Natural killer cell (primary cell): Measurements from ENCODE around the gene C6orf132. TPM values are rescaled to one million over a fixed set of nuclear protein-coding genes. Genes with fewer than 3 reads are reported as not detected.

Experiments
- ATAC-seq, 3 donors: fragments of 150-1000 bp in 2 of 3; fragments of 200-7000 bp in 1 of 3; cut with Tn5 transposase; 1 replicate in 1 of 3; 2 replicates in 2 of 3; pipeline ENCODE4 v1.10.0; 2021; ENCODE audit warnings: mild to moderate bottlenecking in 2 of 3, moderate library complexity in 2 of 3
- DNase-seq, 2 donors: peaks; one replicate each; pipeline versions ENCODE4 v3.0.0 to v3.0.0-alpha.2; 2013 to 2021; ENCODE audit warnings: mixed read lengths in 1 of 2
- H3K27ac ChIP-seq: one replicate; pipeline ENCODE4 v1.5.1; 2013; ENCODE audit warnings: mild to moderate bottlenecking, low read length
- H3K27me3 ChIP-seq: one replicate; pipeline ENCODE4 v1.6.1; 2013; ENCODE audit warnings: low read length; ENCODE audit not compliant: control insufficient read depth, insufficient read depth
- H3K36me3 ChIP-seq: one replicate; pipeline ENCODE4 v1.6.1; 2013; ENCODE audit warnings: low read length; ENCODE audit not compliant: control insufficient read depth, insufficient read depth
- H3K4me1 ChIP-seq: one replicate; pipeline ENCODE4 v1.6.1; 2013; ENCODE audit warnings: low read length; ENCODE audit not compliant: control insufficient read depth, insufficient read depth
- H3K4me3 ChIP-seq: one replicate; pipeline ENCODE4 v1.5.1; 2013; ENCODE audit warnings: low read length
- H3K9me3 ChIP-seq: one replicate; pipeline ENCODE4 v1.6.1; 2013; ENCODE audit warnings: low read length; ENCODE audit not compliant: control insufficient read depth, insufficient read depth
- H3K27ac Mint-ChIP-seq, 2 donors: one replicate each; pipeline ENCODE4 v1.8.0; 2022; ENCODE audit warnings: mild to moderate bottlenecking in 2 of 2, mixed read lengths in 2 of 2, moderate library complexity in 1 of 2
- H3K27me3 Mint-ChIP-seq, 2 donors: one replicate each; pipeline ENCODE4 v1.8.0; 2022; ENCODE audit warnings: low read depth in 2 of 2, mixed read lengths in 2 of 2
- H3K36me3 Mint-ChIP-seq: one replicate; pipeline ENCODE4 v1.8.0; 2022; ENCODE audit warnings: mixed read lengths
- H3K4me1 Mint-ChIP-seq, 2 donors: one replicate each; pipeline ENCODE4 v1.8.0; 2022; ENCODE audit warnings: mixed read lengths in 2 of 2
- H3K4me3 Mint-ChIP-seq: one replicate; pipeline ENCODE4 v1.8.0; 2022; ENCODE audit warnings: mild to moderate bottlenecking, moderate library complexity, mixed read lengths
- H3K9me3 Mint-ChIP-seq, 2 donors: one replicate each; pipeline ENCODE4 v1.8.0; 2022; ENCODE audit warnings: mixed read lengths in 2 of 2
- CTCF ChIP-seq: fragments of 200-600 bp; IDR thresholded peaks from one replicate; pipeline ENCODE4 v1.8.0; 2022; ENCODE audit warnings: antibody characterized with exemption
- WGBS: methylation state at CpG from one replicate; pipeline ENCODE4 v1.1.7; 2013; ENCODE audit warnings: missing lambda C conversion rate; ENCODE audit not compliant: insufficient coverage; 5-methylcytosine and 5-hydroxymethylcytosine counted together
- intact Hi-C: fragments of 100-400 bp; cut with micrococcal nuclease; formaldehyde crosslinking; loops from one replicate; pipeline ENCODE4 v1.14.2; 2022
- total RNA-seq, 4 donors: library from RNA; stranded (reverse); fragments of 120-200 nt in 1 of 4; gene quantifications; one replicate each; pipeline versions ENCODE4 v1.2.3 to v1.2.4, GENCODE V29; 2013 to 2022

The C6orf132 gene
- total RNA-seq, 3 donors from 2014 or later (not counting 1 experiment from before 2014, with no cell fraction given) = 0.05 to 0.15 (median 0.14) TPM

- no peak overlapping the region for H3K4me3 ChIP-seq
- H3K27ac ChIP-seq = no peak overlapping the region
- ATAC-seq (no peak), DNase-seq (no peak)
- H3K27me3 ChIP-seq = no peaks in the 10 kb centered on the region
- H3K36me3 ChIP-seq = no peaks in the 10 kb centered on the region
- peaks cover 4 to 10% of the 10 kb centered on the region in 2 donors for H3K27me3 Mint-ChIP-seq
- intact Hi-C loops = no loop called here
- no peaks in the 10 kb centered on the region for H3K4me1 Mint-ChIP-seq
- H3K36me3 Mint-ChIP-seq = no peaks in the 10 kb centered on the region
- no peaks in the 10 kb centered on the region for H3K9me3 Mint-ChIP-seq
- no peak overlapping the region for H3K27ac Mint-ChIP-seq
- 92% methylated on average over 2 of the region's 2 CpGs for WGBS
- no peak overlapping the region for H3K4me3 Mint-ChIP-seq
- TF ChIP-seq CTCF = no peak
- H3K9me3 ChIP-seq = no peaks in the 10 kb centered on the region
- peaks cover 5% of the 10 kb centered on the region for H3K4me1 ChIP-seq
Observed at GRCh38 chr6:42135722-42136121, 6.7 kb downstream of the C6orf132 start.

GRCh38 chr6:42135161-42135560, 7.3 kb downstream of the C6orf132 start:
- 95% methylated on average over 12 of the region's 12 CpGs for WGBS
- Mint-ChIP-seq H3K27me3 (peaks cover 4% of the 10 kb centered on the region in 2 donors), H3K9me3 (no peaks in the 10 kb centered on the region), H3K4me1 (no peaks in the 10 kb centered on the region), H3K36me3 (no peaks in the 10 kb centered on the region), H3K4me3 (no peak overlapping the region), H3K27ac (no peak overlapping the region)
- H3K27ac ChIP-seq = no peak overlapping the region
- no peak for ATAC-seq
- no peaks in the 10 kb centered on the region for H3K27me3 ChIP-seq
- peaks cover 5% of the 10 kb centered on the region for H3K4me1 ChIP-seq
- no peak for DNase-seq
- H3K36me3 ChIP-seq = no peaks in the 10 kb centered on the region
- H3K4me3 ChIP-seq = no peak overlapping the region
- intact Hi-C loops = no loop called here
- TF ChIP-seq CTCF = no peak
- no peaks in the 10 kb centered on the region for H3K9me3 ChIP-seq

- Histone ChIP-seq H3K27me3 (no peaks in the 10 kb centered on the region), H3K27ac (no peak overlapping the region), H3K4me3 (no peak overlapping the region), H3K36me3 (no peaks in the 10 kb centered on the region), H3K4me1 (peaks cover 5% of the 10 kb centered on the region), H3K9me3 (no peaks in the 10 kb centered on the region)
- 91% methylated on average over 4 of the region's 4 CpGs for WGBS
- H3K36me3 Mint-ChIP-seq = no peaks in the 10 kb centered on the region
- no peak for ATAC-seq
- peaks cover 0 to under 1% of the 10 kb centered on the region in 2 donors for H3K27me3 Mint-ChIP-seq
- no peak overlapping the region for H3K27ac Mint-ChIP-seq
- no peak overlapping the region for H3K4me3 Mint-ChIP-seq
- no peak for DNase-seq
- H3K4me1 Mint-ChIP-seq = no peaks in the 10 kb centered on the region
- no peaks in the 10 kb centered on the region for H3K9me3 Mint-ChIP-seq
- intact Hi-C loops = no loop called here
- TF ChIP-seq CTCF = no peak
Observed at GRCh38 chr6:42133926-42134325, 8.5 kb downstream of the C6orf132 start.

GRCh38 chr6:42131531-42131930, 10.9 kb downstream of the C6orf132 start:
- Mint-ChIP-seq H3K4me3 (no peak overlapping the region), H3K27me3 (no peaks in the 10 kb centered on the region), H3K9me3 (no peaks in the 10 kb centered on the region), H3K36me3 (no peaks in the 10 kb centered on the region), H3K27ac (no peak overlapping the region), H3K4me1 (no peaks in the 10 kb centered on the region)
- Histone ChIP-seq H3K36me3 (no peaks in the 10 kb centered on the region), H3K27me3 (no peaks in the 10 kb centered on the region), H3K9me3 (no peaks in the 10 kb centered on the region), H3K4me3 (no peak overlapping the region), H3K4me1 (peaks cover 1% of the 10 kb centered on the region), H3K27ac (no peak overlapping the region)
- 90% methylated on average over 11 of the region's 11 CpGs for WGBS
- intact Hi-C loops = no loop called here
- no peak for ATAC-seq
- no peak for DNase-seq
- TF ChIP-seq CTCF = no peak
